HG03108 (cell line): ENCODE measurements around the gene ETS1.

ENCODE experiments used
- ATAC-seq: cut with Tn5 transposase; IDR thresholded peaks from one replicate; pipeline ENCODE4 v1.9.1; 2021; ENCODE audit warnings: moderate library complexity; ENCODE audit not compliant: unreplicated experiment

ETS1 gene

GRCh38 chr11:128490092-128490491 lies 97.3 kb downstream of the ETS1 start:
- no peak for ATAC-seq

GRCh38 chr11:128488471-128488870 lies 98.9 kb downstream of the ETS1 start:
- ATAC-seq, result no peak

GRCh38 chr11:128487978-128488377 lies 99.4 kb downstream of the ETS1 start:
- no peak for ATAC-seq

- no peak for ATAC-seq
Observed at GRCh38 chr11:128484172-128484571, 103.2 kb downstream of the ETS1 start.

GRCh38 chr11:128483211-128483788 lies 104.1 kb downstream of the ETS1 start:
- peak; percentile 79 for ATAC-seq

- ATAC-seq, result peak; percentile 35
Observed at GRCh38 chr11:128482512-128483191, 104.7 kb downstream of the ETS1 start.

- ATAC-seq, result no peak
Observed at GRCh38 chr11:128482092-128482491, 105.3 kb downstream of the ETS1 start.

- no peak for ATAC-seq
Observed at GRCh38 chr11:128481135-128481534, 106.2 kb downstream of the ETS1 start.

GRCh38 chr11:128480665-128481064 lies 106.7 kb downstream of the ETS1 start:
- no peak for ATAC-seq

- ATAC-seq, result no peak
Observed at GRCh38 chr11:128480066-128480465, 107.3 kb downstream of the ETS1 start.

GRCh38 chr11:128479144-128479543 lies 108.2 kb downstream of the ETS1 start:
- ATAC-seq, result no peak

GRCh38 chr11:128478305-128478704 lies 109.1 kb downstream of the ETS1 start:
- ATAC-seq, result no peak

- ATAC-seq, result no peak
Observed at GRCh38 chr11:128477811-128478210, 109.5 kb downstream of the ETS1 start.

- no peak for ATAC-seq
Observed at GRCh38 chr11:128477278-128477677, 110.1 kb downstream of the ETS1 start.

GRCh38 chr11:128476729-128477128 lies 110.6 kb downstream of the ETS1 start:
- no peak for ATAC-seq

- ATAC-seq, result no peak
Observed at GRCh38 chr11:128476049-128476448, 111.3 kb downstream of the ETS1 start.

GRCh38 chr11:128474036-128474874 lies 113.1 kb downstream of the ETS1 start:
- no peak for ATAC-seq

- ATAC-seq, result peak; percentile 27
Observed at GRCh38 chr11:128473636-128474035, 113.7 kb downstream of the ETS1 start.

- ATAC-seq, result peak; percentile 33
Observed at GRCh38 chr11:128472128-128473089, 114.9 kb downstream of the ETS1 start.

GRCh38 chr11:128471138-128471661 lies 116.2 kb downstream of the ETS1 start:
- peak; percentile 39 for ATAC-seq
